Measurements from ENCODE around the gene P3H2.

The P3H2 gene

GRCh38 chr3:190159902-190160435 is 39.3 kb upstream of the P3H2 start:
- no peak overlapping the region for H3K4me2 ChIP-seq (ENCODE audit: low read depth, low read length, poor library complexity, severe bottlenecking)
- H4K20me1 ChIP-seq (ENCODE audit: insufficient read depth, low read length, poor library complexity, severe bottlenecking): no peaks in the 10 kb centered on the region
- H3K9me2 ChIP-seq (replicated peaks; ENCODE audit: low read depth, low read length): no peaks in the 10 kb centered on the region
- H3K9ac ChIP-seq (ENCODE audit: low read depth, low read length, poor library complexity, severe bottlenecking): no peak overlapping the region
- H3K79me2 ChIP-seq (ENCODE audit: insufficient read depth, low read length): no peaks in the 10 kb centered on the region
- no peaks in the 10 kb centered on the region for H3K9me3 ChIP-seq (ENCODE audit: insufficient read depth, low read depth, low read length)
- no peak overlapping the region for H2AFZ ChIP-seq (ENCODE audit: low read length)
- no peaks in the 10 kb centered on the region for H3K4me1 ChIP-seq (ENCODE audit: insufficient read depth, low read length, poor library complexity, severe bottlenecking)
- no peaks in the 10 kb centered on the region for H3F3A ChIP-seq (ENCODE audit: low read depth)
- no peaks in the 10 kb centered on the region for H3K36me3 ChIP-seq (ENCODE audit: insufficient read depth, low read length)
- no peak overlapping the region for H3K4me3 ChIP-seq (ENCODE audit: low read length, poor library complexity, severe bottlenecking)
- H3K27me3 ChIP-seq (ENCODE audit: insufficient read depth, low read length, poor library complexity, severe bottlenecking): no peaks in the 10 kb centered on the region
- TF ChIP-seq EZH2phosphoT487 (IDR thresholded peaks at IDR 0.05; ENCODE audit: borderline replicate concordance) (no peak), CTCF (conservative IDR thresholded peaks at IDR 0.05; ENCODE audit: low read length) (no peak)

- Histone ChIP-seq H3F3A (ENCODE audit: low read depth) (no peaks in the 10 kb centered on the region), H3K27me3 (ENCODE audit: insufficient read depth, low read length, poor library complexity, severe bottlenecking) (no peaks in the 10 kb centered on the region), H3K4me3 (ENCODE audit: low read length, poor library complexity, severe bottlenecking) (no peak overlapping the region), H3K9ac (ENCODE audit: low read depth, low read length, poor library complexity, severe bottlenecking) (no peak overlapping the region), H3K79me2 (ENCODE audit: insufficient read depth, low read length) (no peaks in the 10 kb centered on the region), H3K4me2 (ENCODE audit: low read depth, low read length, poor library complexity, severe bottlenecking) (no peak overlapping the region), H3K9me2 (replicated peaks; ENCODE audit: low read depth, low read length) (no peaks in the 10 kb centered on the region), H3K9me3 (ENCODE audit: insufficient read depth, low read depth, low read length) (no peaks in the 10 kb centered on the region), H2AFZ (ENCODE audit: low read length) (no peak overlapping the region), H4K20me1 (ENCODE audit: insufficient read depth, low read length, poor library complexity, severe bottlenecking) (no peaks in the 10 kb centered on the region), H3K4me1 (ENCODE audit: insufficient read depth, low read length, poor library complexity, severe bottlenecking) (no peaks in the 10 kb centered on the region), H3K36me3 (ENCODE audit: insufficient read depth, low read length) (no peaks in the 10 kb centered on the region)
- TF ChIP-seq CTCF (conservative IDR thresholded peaks at IDR 0.05; ENCODE audit: low read length): no peak
- no peak for TF ChIP-seq EZH2phosphoT487 (IDR thresholded peaks at IDR 0.05; ENCODE audit: borderline replicate concordance)
These were observed 37.6 kb upstream of the P3H2 start for GRCh38 chr3:190158261-190158660.

GRCh38 chr3:190155752-190156151 is 35.1 kb upstream of the P3H2 start:
- H3K4me1 ChIP-seq (ENCODE audit: insufficient read depth, low read length, poor library complexity, severe bottlenecking): no peaks in the 10 kb centered on the region
- H3K79me2 ChIP-seq (ENCODE audit: insufficient read depth, low read length): no peaks in the 10 kb centered on the region
- no peaks in the 10 kb centered on the region for H3K27me3 ChIP-seq (ENCODE audit: insufficient read depth, low read length, poor library complexity, severe bottlenecking)
- no peaks in the 10 kb centered on the region for H3K36me3 ChIP-seq (ENCODE audit: insufficient read depth, low read length)
- no peaks in the 10 kb centered on the region for H3F3A ChIP-seq (ENCODE audit: low read depth)
- H3K4me3 ChIP-seq (ENCODE audit: low read length, poor library complexity, severe bottlenecking): no peak overlapping the region
- H3K4me2 ChIP-seq (ENCODE audit: low read depth, low read length, poor library complexity, severe bottlenecking): no peak overlapping the region
- no peaks in the 10 kb centered on the region for H3K9me2 ChIP-seq (replicated peaks; ENCODE audit: low read depth, low read length)
- no peak overlapping the region for H2AFZ ChIP-seq (ENCODE audit: low read length)
- no peak overlapping the region for H3K9ac ChIP-seq (ENCODE audit: low read depth, low read length, poor library complexity, severe bottlenecking)
- H4K20me1 ChIP-seq (ENCODE audit: insufficient read depth, low read length, poor library complexity, severe bottlenecking): no peaks in the 10 kb centered on the region
- no peak for TF ChIP-seq CTCF (conservative IDR thresholded peaks at IDR 0.05; ENCODE audit: low read length)
- no peak for TF ChIP-seq EZH2phosphoT487 (IDR thresholded peaks at IDR 0.05; ENCODE audit: borderline replicate concordance)
- no peaks in the 10 kb centered on the region for H3K9me3 ChIP-seq (ENCODE audit: insufficient read depth, low read depth, low read length)
